ENCODE data around the gene TRAF3. TPM values are rescaled to one million over a fixed set of nuclear protein-coding genes. Genes with fewer than 3 reads are reported as not detected.

TRAF3 gene
- total RNA-seq, 2 donors from 2014 or later = 20.8 to 26.0 TPM

- H3K27me3 ChIP-seq = no peaks in the 10 kb centered on the region
- no peak overlapping the region for H3K9ac ChIP-seq (ENCODE audit: low read depth in 2 of 2, low read length in 2 of 2)
- H3K4me1 ChIP-seq = peaks cover 9% of the 10 kb centered on the region
- no peak overlapping the region for H3K27ac ChIP-seq
- no peaks in the 10 kb centered on the region for H3K36me3 ChIP-seq
- no peak for DNase-seq
- H3K4me3 ChIP-seq = no peak overlapping the region
- no peak for TF ChIP-seq CTCF (IDR thresholded peaks at IDR 0.05)
- intact Hi-C loops (cut with DNase I) = no loop called here
- H3K9me3 ChIP-seq = no peaks in the 10 kb centered on the region
Measured at GRCh38 chr14:102811254-102811963, 34.2 kb downstream of the TRAF3 start.

- Histone ChIP-seq H3K36me3 (no peaks in the 10 kb centered on the region), H3K27me3 (no peaks in the 10 kb centered on the region), H3K9me3 (no peaks in the 10 kb centered on the region), H3K4me3 (no peak overlapping the region), H3K9ac (ENCODE audit: low read depth in 2 of 2, low read length in 2 of 2) (no peak overlapping the region), H3K4me1 (peaks cover 3% of the 10 kb centered on the region), H3K27ac (no peak overlapping the region)
- no peak for TF ChIP-seq CTCF (IDR thresholded peaks at IDR 0.05)
- DNase-seq = no peak
- intact Hi-C loops (cut with DNase I) = no loop called here
Measured at GRCh38 chr14:102811971-102812370, 34.7 kb downstream of the TRAF3 start.

GRCh38 chr14:102813691-102814090 is 36.4 kb downstream of the TRAF3 start:
- no peak overlapping the region for H3K27ac ChIP-seq
- no peaks in the 10 kb centered on the region for H3K27me3 ChIP-seq
- intact Hi-C loops (cut with DNase I) = no loop called here
- no peak overlapping the region for H3K4me3 ChIP-seq
- no peak overlapping the region for H3K9ac ChIP-seq (ENCODE audit: low read depth in 2 of 2, low read length in 2 of 2)
- no peaks in the 10 kb centered on the region for H3K36me3 ChIP-seq
- no peaks in the 10 kb centered on the region for H3K4me1 ChIP-seq
- DNase-seq = no peak
- TF ChIP-seq CTCF (IDR thresholded peaks at IDR 0.05) = no peak
- no peaks in the 10 kb centered on the region for H3K9me3 ChIP-seq

GRCh38 chr14:102817318-102817717 is 40.1 kb downstream of the TRAF3 start:
- H3K9me3 ChIP-seq = no peaks in the 10 kb centered on the region
- H3K9ac ChIP-seq (ENCODE audit: low read depth in 2 of 2, low read length in 2 of 2) = no peak overlapping the region
- H3K27me3 ChIP-seq = no peaks in the 10 kb centered on the region
- no peak overlapping the region for H3K4me3 ChIP-seq
- H3K4me1 ChIP-seq = peaks cover 5% of the 10 kb centered on the region
- no peak for TF ChIP-seq CTCF (IDR thresholded peaks at IDR 0.05)
- no peak overlapping the region for H3K27ac ChIP-seq
- no peak for DNase-seq
- no peaks in the 10 kb centered on the region for H3K36me3 ChIP-seq
- intact Hi-C loops (cut with DNase I) = no loop called here

- Histone ChIP-seq H3K9ac (ENCODE audit: low read depth in 2 of 2, low read length in 2 of 2) (no peak overlapping the region), H3K36me3 (no peaks in the 10 kb centered on the region), H3K27me3 (no peaks in the 10 kb centered on the region), H3K4me1 (peaks cover 5% of the 10 kb centered on the region), H3K4me3 (no peak overlapping the region), H3K9me3 (no peaks in the 10 kb centered on the region), H3K27ac (peak overlapping the region; percentile 21)
- DNase-seq = no peak
- TF ChIP-seq CTCF (IDR thresholded peaks at IDR 0.05) = no peak
- intact Hi-C loops (cut with DNase I) = no loop called here
Measured at GRCh38 chr14:102817942-102818940, 41.0 kb downstream of the TRAF3 start.
